GM19328 (cell line): ENCODE data around the gene FBXO36.

Source experiments
- ATAC-seq: cut with Tn5 transposase; IDR thresholded peaks from one replicate; pipeline ENCODE4 v1.9.1; 2021; ENCODE audit warnings: mild to moderate bottlenecking, moderate library complexity; ENCODE audit not compliant: unreplicated experiment

Gene FBXO36

GRCh38 chr2:230043025-230043424, 120.7 kb downstream of the FBXO36 start:
- no peak for ATAC-seq

GRCh38 chr2:230043461-230043860, 121.2 kb downstream of the FBXO36 start:
- no peak for ATAC-seq

- no peak for ATAC-seq
These were observed 124.2 kb downstream of the FBXO36 start for GRCh38 chr2:230046491-230046890.

GRCh38 chr2:230048010-230048671, 125.8 kb downstream of the FBXO36 start:
- ATAC-seq: no peak

- ATAC-seq: no peak
These were observed 127.8 kb downstream of the FBXO36 start for GRCh38 chr2:230050136-230050535.

GRCh38 chr2:230052299-230052698, 130.0 kb downstream of the FBXO36 start:
- no peak for ATAC-seq

- no peak for ATAC-seq
These were observed 131.6 kb downstream of the FBXO36 start for GRCh38 chr2:230053753-230054478.

- ATAC-seq: no peak
These were observed 138.5 kb downstream of the FBXO36 start for GRCh38 chr2:230060672-230061293.
